Measurements from ENCODE around the gene WRNIP1. TPM values are rescaled to one million over a fixed set of nuclear protein-coding genes. Genes with fewer than 3 reads are reported as not detected.

The WRNIP1 gene
- total RNA-seq, 4 donors from 2014 or later, result 62.6 to 89.4 (median 76.2) TPM

- TF ChIP-seq CTCF (IDR thresholded peaks at IDR 0.05) (no peak), POLR2A (IDR thresholded peaks at IDR 0.05) (no peak), EP300 (IDR thresholded peaks at IDR 0.05) (no peak)
- H3K4me1 ChIP-seq, result peaks cover 0 to 12% (median 2%) of the 10 kb centered on the region in 4 donors
Observed at GRCh38 chr6:2752477-2753109, 12.6 kb upstream of the WRNIP1 start.

GRCh38 chr6:2753110-2753489 lies 12.1 kb upstream of the WRNIP1 start:
- H3K36me3 ChIP-seq, result no peaks in the 10 kb centered on the region
- TF ChIP-seq CTCF (IDR thresholded peaks at IDR 0.05) (no peak), POLR2A (IDR thresholded peaks at IDR 0.05) (no peak), EP300 (IDR thresholded peaks at IDR 0.05) (no peak)
- H3K4me1 ChIP-seq, result peaks cover 0 to 12% (median 2%) of the 10 kb centered on the region in 4 donors
- no peak for DNase-seq (ENCODE audit: low spot score in 2 of 2)
- no peak overlapping the region for H3K4me3 ChIP-seq
- WGBS, 2 donors, result 47 to 68% methylated on average over 7 of the region's 7 CpGs
- H3K9me3 ChIP-seq, result no peaks in the 10 kb centered on the region
- no peaks in the 10 kb centered on the region for H3K27me3 ChIP-seq
- H3K27ac ChIP-seq, result no peak overlapping the region

More at GRCh38 chr6:2752477-2753109, 12.6 kb upstream of the WRNIP1 start:
- WGBS, 2 donors, result 71 to 73% methylated on average over 5 of the region's 5 CpGs
- Histone ChIP-seq H3K27me3 (no peaks in the 10 kb centered on the region), H3K9me3 (no peaks in the 10 kb centered on the region), H3K36me3 (no peaks in the 10 kb centered on the region), H3K4me3 (no peak overlapping the region), H3K27ac (no peak overlapping the region)
- no peak for DNase-seq (ENCODE audit: low spot score in 2 of 2)

GRCh38 chr6:2753743-2754142 lies 11.4 kb upstream of the WRNIP1 start:
- H3K36me3 ChIP-seq, result no peaks in the 10 kb centered on the region
- H3K27me3 ChIP-seq, result no peaks in the 10 kb centered on the region
- TF ChIP-seq POLR2A (IDR thresholded peaks at IDR 0.05), result no peak
- TF ChIP-seq EP300 (IDR thresholded peaks at IDR 0.05), result no peak
- TF ChIP-seq CTCF (IDR thresholded peaks at IDR 0.05), result no peak
- H3K4me3 ChIP-seq, result no peak overlapping the region
- peaks cover 0 to 12% (median 2%) of the 10 kb centered on the region in 4 donors for H3K4me1 ChIP-seq
- no peak for DNase-seq (ENCODE audit: low spot score in 2 of 2)
- H3K9me3 ChIP-seq, result no peaks in the 10 kb centered on the region
- no peak overlapping the region for H3K27ac ChIP-seq

GRCh38 chr6:2754393-2754792 lies 10.8 kb upstream of the WRNIP1 start:
- Histone ChIP-seq H3K27ac (no peak overlapping the region), H3K4me1 (peaks cover 0 to 9% (median 2%) of the 10 kb centered on the region in 4 donors), H3K27me3 (no peaks in the 10 kb centered on the region), H3K4me3 (no peak overlapping the region), H3K9me3 (no peaks in the 10 kb centered on the region), H3K36me3 (no peaks in the 10 kb centered on the region)
- WGBS, 2 donors, result 27 to 43% methylated on average over 3 of the region's 3 CpGs
- DNase-seq (ENCODE audit: low spot score in 2 of 2), result no peak
- no peak for TF ChIP-seq CTCF (IDR thresholded peaks at IDR 0.05)
- no peak for TF ChIP-seq POLR2A (IDR thresholded peaks at IDR 0.05)
- TF ChIP-seq EP300 (IDR thresholded peaks at IDR 0.05), result no peak

GRCh38 chr6:2754911-2755310 lies 10.3 kb upstream of the WRNIP1 start:
- H3K4me3 ChIP-seq, result no peak overlapping the region
- no peak overlapping the region for H3K27ac ChIP-seq
- H3K4me1 ChIP-seq, result peaks cover 0 to 5% (median 0%) of the 10 kb centered on the region in 4 donors
- DNase-seq (ENCODE audit: low spot score in 2 of 2), result no peak
- TF ChIP-seq EP300 (IDR thresholded peaks at IDR 0.05) (no peak), CTCF (IDR thresholded peaks at IDR 0.05) (no peak), POLR2A (IDR thresholded peaks at IDR 0.05) (no peak)
- 85 to 94% methylated on average over 1 of the region's 1 CpG for WGBS, 2 donors
- H3K36me3 ChIP-seq, result no peaks in the 10 kb centered on the region
- H3K9me3 ChIP-seq, result no peaks in the 10 kb centered on the region
- no peaks in the 10 kb centered on the region for H3K27me3 ChIP-seq
